NCI-H2227 (cell line): Measurements from ENCODE around the gene TBC1D3I.
"Not testable (repeated sequence)": the region's sequence is repeated elsewhere in the genome, so short reads cannot be mapped to it uniquely, and the experiment has no call there.

ENCODE experiments used
- DNase-seq: peaks from one replicate; lab custom pipeline; 2025; ENCODE audit not compliant: unreplicated experiment; lab: John Stamatoyannopoulos, UW

Gene TBC1D3I

DNA sequence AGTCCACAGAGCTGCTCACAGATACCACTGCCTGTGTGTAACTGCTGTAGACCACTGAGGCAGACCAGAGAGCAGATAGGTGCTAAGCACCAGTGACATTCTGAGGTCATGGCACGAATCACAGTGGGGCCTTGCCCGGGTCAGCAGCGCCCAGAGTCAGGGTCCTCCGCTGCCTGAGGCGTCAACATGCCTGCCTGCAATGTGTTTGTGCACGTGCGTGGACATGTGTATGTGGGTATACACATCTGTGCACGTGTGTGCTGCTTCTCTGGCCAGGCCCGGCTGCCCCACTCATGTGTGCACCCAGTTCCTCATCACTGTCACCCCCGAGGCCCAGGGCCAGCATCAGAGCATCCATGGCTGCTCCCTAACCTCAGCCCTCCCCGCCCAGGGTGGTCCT, at the start of gene TBC1D3I:
TSS of gene TBC1D3I (minus strand) at position 101 of the 400 bp plus-strand sequence. CDS start 1,585 bp downstream, outside the sequence.
- not testable (repeated sequence) for DNase-seq

DNA sequence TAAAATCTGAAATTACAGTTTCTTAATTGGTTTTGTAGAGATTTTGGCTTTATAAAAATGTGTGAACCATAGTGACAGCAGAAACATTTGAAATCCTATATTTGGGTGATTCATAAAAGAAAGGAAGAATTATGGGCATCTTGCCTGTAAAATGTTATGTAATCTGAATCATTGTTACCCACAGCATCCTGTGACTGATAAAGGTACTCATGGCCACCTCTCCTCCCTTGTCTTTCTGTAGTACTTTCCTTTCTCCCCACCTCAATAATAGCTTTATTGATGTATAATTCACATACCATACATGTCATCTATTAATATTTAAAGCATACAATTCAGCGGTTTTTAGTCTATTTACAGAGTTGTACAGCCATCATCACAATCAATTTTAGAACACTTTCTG, 30.8 kb upstream of the TBC1D3I start:
- not testable (repeated sequence) for DNase-seq

DNA sequence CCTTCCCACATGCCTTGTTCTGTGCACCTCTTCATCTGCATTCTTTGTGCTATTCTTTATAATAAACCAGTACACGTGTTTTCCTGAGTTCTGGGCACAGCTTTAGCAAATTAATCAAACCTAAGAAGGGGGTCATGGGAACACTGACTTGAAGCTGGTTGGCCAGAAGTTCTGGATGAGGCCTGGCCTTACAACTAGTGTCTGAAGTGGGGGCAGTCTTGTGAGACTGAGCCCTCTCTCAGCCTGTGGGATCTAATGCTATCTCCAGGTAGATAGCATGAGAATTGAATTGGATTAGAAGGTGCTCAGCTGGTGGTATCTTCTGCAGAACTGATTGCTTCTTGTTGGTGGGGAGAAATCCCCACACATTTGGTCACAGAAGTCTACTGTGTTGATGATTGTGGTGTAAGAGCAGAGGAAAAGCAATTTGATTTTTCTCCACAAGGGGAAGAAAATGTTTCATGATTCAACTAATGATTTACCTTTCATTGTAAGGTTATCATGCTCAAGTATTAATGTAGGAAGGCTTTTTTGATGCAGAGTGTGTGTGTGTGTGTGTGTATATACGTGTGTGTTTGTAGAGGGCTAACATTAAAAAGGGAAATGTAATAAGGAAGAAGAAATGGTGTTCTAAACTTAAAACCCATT, 25.7 kb upstream of the TBC1D3I start:
- DNase-seq = not testable (repeated sequence)

DNA sequence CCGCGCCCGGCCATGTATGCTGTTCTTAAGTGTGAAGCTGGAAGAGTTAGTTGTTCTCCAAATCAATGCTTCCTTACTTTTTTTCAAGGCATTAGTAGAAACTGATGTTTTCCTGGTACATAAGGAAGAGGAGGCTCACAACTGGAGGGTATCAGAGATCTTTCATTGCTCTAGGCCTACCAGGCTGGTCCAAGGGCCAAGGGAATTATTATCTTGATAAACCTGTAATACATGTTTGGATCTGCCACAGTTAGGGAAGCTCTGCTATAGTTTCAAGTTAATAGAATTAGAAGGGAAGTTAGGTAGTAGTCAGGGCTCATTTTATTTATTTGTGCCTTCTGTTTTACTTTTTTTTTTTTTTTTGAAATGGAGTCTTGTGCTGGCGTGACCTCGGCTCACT, 19.8 kb upstream of the TBC1D3I start:
- not testable (repeated sequence) for DNase-seq

DNA sequence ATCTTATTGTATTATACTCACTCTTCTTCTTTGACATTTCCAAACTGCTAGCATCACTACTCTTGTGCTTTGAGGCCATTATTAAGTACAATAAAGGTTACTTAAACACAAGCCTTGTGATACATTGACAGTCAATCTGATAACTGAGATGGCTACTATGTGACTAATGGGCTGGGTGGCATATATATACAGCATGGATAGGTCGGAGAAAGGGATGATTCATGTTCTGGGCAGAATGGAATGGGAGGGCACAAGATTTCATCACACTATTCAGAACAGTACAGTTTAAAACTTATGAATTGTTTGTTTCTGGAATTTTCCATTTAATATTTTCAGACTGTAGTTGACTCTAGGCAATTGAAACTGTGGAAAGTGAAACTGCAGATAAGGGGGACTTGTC, 18.9 kb upstream of the TBC1D3I start:
- DNase-seq = not testable (repeated sequence)

DNA sequence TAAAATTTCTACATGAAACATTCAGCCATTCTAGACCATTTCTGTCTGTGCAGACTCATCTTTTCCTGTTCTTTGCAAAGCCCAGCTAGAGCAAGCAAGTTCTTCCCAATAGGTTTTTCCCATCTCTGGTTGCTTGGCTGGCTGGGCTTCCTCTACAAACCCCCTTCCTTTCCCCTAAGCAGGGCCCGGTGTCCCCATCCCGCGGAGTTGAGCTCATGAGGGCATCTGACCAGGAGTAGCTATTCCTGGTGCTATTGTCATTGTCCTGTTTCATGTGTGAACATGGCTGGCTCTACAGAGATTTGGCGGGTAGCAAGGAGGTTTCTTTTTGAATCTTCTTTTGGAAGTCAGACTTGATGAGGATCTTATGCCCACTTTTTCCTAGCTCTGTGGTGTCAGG, 22.3 kb downstream of the TBC1D3I start:
- not testable (repeated sequence) for DNase-seq

DNA sequence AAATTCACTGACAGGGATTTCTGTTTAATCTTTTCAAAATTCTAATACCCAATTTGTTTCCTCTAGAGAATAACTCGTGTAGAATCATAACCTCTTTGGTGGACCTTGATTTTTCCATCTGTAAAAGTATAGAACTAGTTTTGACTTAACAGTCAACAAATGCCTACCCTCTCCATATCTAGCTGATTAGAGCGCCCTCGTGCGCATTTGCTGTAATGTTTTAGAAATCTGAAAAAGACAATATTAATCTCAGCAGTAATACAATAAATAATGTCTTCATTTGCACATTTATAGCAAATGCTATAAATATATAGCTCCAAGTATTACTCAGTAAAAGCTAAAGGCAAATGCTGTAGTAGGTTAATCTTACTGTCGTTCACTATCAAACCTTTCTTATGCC, 34.7 kb downstream of the TBC1D3I start:
- DNase-seq = not testable (repeated sequence)

DNA sequence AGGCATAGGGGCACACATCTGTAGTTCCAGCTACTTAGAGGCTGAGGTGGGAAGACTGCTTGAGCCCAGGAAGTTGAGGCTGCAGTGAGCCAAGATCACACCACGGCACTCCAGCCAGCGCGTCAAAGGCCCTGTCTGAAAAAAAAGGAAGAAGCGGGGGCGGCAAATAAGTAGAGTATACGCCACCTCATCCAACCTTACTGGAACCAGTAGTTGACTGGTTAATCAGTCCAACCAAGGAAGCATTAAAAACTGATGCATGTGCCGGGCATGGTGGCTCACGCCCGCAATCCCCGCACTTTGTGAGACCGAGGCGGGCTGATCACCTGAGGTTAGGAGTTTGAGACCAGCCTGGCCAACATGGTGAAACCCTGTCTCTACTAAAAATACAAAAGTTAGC, 41.4 kb downstream of the TBC1D3I start:
- not testable (repeated sequence) for DNase-seq

DNA sequence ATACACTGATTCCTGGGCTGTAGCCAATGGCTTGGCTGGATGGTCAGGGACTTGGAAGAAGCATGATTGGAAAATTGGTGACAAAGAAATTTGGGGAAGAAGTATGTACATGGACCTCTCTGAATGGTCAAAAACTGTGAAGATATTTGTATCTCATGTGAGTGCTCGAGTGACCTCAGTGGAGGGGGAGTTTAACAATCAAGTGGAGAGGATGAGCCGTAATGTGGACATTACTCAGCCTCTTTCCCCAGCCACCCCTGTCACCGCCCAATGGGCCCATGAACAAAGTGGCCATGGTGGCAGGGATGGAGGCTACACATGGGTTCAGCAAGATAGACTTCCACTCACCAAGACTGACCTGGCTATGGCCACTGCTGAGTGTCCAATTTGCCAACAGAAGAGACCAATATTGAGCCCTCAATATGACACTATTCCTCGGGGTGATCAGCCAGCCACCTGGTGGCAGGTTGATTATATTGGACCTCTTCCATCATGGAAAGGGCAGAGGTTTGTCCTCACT, 42.7 kb downstream of the TBC1D3I start:
- not testable (repeated sequence) for DNase-seq

DNA sequence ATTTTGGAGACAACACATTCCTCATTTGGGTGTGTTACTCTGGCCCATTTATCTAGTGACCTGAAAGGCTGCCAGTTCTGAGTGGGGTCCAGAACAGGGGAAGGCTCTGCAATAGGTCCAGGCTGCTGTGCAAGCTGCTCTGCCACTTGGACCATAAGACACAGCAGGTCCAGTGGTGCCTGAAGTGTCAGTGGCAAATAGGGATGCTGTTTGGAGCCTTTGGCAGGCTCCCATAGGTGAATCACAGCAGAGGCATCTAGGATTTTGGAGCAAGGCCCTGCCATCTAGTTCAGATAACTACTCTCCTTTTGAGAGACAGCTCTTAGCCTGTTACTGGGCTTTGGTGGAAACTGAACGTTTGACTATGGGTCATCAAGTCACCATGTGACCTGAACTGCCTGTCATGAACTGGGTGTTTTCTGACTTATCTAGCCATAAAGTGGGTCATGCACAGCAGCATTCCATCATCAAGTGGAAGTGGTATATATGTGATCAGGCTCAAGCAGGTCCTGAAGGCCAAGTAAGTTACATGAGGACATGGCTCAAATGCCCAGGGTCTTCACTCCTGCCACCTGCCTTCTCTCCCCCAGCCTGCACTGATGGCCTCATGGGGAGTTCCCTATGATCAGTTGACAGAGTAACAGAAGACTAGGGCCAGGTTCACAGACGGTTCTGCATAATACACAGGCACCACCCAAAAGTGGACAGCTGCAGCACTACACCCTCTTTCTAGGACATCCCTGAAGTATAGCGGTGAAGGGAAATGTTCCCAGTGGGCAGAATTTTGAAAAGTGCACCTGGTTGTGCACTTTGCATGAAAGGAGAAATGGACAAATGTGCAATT, 43.4 kb downstream of the TBC1D3I start:
- not testable (repeated sequence) for DNase-seq

DNA sequence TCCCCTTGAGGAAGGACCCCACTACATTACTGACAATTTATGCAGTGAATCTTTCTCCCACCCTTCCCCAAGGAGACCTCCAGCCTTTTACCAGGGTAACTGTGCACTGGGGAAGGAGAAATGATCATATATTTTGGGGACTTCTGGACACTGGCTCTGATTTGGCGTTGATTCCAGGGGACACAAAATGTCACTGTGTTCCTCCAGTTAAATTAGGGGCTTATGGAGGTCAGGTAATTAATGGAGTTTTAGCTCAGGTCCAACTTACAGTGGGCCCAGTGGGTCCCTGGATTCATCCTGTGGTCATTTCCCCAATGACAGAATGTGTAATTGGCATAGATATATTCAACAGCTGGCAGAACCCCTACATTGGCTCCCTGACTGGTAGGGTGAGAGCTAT, 44.8 kb downstream of the TBC1D3I start:
- not testable (repeated sequence) for DNase-seq

DNA sequence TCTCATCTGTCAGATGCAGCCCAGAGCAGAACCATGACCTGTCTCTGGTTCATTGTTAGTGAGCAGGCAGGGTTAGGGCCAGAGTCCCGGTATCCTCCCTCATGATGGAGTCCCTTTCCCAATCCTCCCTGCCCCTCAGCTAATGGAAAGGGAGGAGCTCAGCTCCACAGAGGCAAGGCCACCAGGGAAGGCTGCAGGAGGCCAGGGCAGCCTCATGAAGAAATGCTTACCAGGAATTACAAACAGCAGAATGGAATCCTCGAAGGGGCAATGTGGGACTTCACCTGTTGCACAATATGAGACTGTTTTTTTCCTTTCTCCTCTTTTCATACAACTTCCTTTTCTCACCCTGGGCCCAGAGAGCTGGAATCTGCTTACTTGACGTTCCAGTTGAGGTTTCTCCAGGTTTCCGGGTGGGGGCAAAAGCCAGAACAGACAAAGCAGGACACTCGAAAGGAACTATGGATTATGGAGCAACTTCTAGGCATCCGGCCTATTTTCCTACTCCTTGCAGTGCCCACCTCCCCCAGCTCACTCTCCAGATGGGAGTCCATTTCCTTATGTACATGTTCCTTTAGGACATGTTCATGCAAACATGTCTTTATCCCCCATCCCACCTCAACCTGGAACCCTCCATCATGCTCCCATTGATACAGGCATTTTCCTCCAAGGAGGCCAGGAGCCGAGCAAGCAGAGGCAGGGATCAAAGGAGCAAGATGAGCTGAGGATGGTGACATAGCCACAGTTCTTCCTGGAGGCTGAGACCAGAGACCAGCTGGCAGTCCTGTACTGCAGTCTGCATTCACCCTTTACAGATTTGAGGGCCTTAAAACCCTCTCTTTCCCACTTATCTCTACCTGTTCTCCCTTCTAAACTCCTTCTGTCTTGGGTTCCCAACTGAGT, 48.7 kb downstream of the TBC1D3I start:
- DNase-seq = not testable (repeated sequence)

DNA sequence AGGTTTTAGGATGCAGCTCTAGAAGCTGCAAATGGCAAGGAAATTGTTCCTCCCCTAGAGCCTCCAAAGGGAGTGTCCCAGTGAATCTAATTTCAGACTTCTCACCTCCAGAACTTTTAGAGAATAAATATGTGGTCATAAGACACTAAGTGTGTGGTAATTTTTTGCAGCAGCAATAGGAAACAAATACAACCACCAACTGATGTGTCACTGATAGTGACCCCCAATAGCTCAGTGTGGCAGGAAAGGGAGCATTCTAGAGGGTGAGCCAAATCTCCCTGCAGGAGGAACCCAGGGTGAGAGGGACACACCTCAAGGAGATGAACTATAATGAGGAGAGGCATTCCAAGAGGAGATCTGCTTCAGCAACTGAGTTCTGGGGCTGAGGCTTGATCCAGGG, 49.5 kb downstream of the TBC1D3I start:
- no peak for DNase-seq

DNA sequence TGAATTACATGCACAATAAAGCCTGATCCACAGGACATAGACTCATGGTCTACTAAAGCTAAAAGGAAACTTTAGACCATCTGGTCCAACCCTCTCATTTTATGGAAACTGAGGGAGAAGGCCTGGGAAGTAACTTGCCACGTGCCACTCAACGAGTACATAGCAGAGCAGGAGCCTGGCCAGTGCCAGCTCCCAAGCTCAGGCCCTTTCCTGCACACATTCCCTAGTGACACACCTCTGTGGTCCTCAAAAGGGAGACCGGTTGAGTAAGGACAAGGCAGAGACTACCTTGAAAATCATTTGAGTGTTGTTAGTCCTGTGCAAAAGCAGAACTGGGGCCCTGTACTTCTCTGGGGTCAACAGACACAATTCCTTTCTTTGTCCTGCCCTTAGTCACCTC, 50.7 kb downstream of the TBC1D3I start:
- DNase-seq = no peak

DNA sequence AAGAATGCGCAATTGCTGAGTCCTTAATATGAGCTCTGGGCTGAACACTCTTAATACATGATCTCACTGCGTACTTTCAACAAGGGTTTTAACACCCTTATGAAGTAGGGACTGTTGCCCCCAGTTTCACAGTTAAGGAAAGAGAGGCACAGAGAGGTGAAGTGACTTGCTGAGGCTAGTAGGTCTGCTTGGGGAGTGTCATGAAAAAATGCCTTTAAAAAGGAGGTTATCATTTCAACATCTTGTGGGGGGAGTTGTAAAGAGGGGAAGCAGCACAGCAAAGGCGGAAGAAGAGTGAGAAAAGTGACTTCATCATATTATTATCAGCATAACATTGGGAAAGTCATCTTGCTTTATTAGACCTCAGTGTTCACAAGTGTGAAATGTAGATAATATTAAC, 51.4 kb downstream of the TBC1D3I start:
- no peak for DNase-seq

DNA sequence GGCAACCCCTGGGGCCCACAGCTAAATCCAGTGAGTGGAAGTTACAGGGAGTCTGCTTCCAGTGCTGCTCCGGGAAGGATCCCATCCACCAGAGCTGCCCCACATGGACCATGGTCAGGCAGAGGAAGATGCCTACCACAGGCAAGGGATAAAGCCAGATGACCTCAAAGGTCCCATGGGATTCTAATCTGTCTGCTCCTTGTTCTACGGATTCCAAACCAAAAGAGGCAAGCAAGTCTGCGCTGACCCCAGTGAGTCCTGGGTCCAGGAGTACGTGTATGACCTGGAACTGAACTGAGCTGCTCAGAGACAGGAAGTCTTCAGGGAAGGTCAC, 52.1 kb downstream of the TBC1D3I start:
- DNase-seq = no peak

DNA sequence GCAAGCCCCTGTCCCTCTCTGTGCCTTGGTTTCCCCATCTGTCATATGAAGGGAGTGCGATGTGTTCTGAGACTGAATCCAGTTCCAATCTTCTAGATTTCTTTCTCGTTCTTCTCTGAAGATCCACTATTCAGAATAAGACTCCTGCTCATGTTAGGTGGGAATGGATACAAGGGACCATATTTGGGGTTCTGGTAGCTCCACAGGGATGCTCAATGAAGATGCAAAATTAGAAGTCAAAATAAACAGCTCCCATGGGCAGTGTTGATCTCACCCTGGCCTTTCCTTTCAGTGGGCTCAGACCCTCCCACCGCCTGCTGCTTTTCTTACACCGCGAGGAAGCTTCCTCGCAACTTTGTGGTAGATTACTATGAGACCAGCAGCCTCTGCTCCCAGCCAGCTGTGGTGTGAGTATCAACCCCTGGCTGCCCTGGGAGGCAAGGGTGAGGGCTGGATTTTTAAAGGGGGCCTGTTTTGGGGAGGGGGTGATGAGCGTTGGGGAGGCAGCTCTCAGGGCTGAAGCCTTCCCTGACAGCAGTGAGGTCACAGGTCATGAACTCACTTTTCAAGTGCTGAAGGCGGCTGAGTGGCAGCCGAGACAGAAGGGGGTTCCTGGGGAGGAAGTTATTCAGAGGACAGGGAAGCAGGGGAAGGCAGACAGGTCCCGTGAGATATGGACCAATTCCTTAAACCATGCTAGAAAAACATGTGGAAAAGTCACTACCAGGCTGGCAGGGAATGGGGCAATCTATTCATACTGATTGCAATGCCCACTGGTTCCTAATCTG, 52.7 kb downstream of the TBC1D3I start:
- not testable (repeated sequence) for DNase-seq

DNA sequence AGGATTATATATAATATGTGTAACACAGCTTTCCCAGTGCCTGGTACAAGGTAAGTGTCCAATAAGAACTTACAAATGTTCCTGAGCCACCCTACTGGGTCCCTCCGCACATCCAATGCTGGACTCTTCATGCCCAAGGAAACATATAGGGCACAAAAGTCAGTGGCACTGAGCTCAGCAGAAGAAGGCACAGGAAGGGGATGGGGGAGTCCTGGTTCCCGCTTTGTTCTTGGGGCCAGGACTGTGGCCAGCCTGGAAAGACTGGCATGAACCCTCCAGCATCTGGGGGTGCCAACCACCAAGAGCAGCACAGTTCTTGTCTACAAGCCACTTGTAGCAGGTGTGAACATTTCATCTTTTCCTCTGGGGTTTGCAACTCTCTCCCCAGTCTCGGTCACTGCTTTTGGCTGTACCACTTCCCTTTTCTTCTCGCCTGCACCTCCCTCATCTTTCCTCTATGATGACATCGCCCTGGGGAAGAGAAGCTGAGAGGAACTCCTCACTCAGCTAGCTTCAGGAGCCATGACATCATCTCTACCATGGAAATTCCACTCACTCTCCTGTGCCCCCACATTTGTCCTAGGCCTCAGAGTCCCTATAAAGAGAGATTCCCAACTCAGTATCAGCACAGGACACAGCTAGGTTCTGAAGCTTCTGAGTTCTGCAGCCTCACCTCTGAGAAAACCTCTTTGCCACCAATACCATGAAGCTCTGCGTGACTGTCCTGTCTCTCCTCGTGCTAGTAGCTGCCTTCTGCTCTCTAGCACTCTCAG, 53.7 kb downstream of the TBC1D3I start, which contains the start of gene CCL4L2:
TSS of gene CCL4L2 (plus strand) at position 625 of the 773 bp plus-strand sequence.
- not testable (repeated sequence) for DNase-seq

DNA sequence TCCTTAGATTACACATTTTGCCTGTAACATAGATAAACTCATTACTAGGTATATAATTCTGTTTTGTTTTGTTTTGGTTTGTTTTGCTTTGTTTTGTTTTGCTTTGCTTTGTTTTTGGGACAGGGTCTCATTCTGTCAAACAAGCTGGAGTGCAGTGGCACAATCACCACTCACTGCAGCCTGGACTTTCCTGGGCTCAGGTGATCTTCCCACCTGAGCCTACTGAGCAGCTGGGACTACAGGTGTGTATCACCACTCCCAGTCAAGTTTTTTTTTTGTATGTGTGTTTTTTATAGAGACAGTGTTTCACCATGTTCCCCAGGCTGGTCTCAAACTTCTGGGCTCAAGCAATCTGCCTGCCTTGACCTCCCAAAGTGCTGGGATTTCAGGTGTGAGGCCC, 54.8 kb downstream of the TBC1D3I start:
- no peak for DNase-seq
